Upper lobe of right lung (tissue), 1 donor: ENCODE measurements around the gene DRAM2. TPM values are rescaled to one million over a fixed set of nuclear protein-coding genes. Genes with fewer than 3 reads are reported as not detected.

ENCODE experiments used
- ATAC-seq: fragments of 200-7000 bp; cut with Tn5 transposase; one replicate; pipeline ENCODE4 v1.9.1; 2020; ENCODE audit warnings: mild to moderate bottlenecking, moderate library complexity
- DNase-seq: peaks from one replicate; pipeline ENCODE4 v3.0.0-alpha.2; 2020
- H3K27ac ChIP-seq: fragments of 200-600 bp; one replicate; pipeline ENCODE4 v1.8.0; 2022
- H3K27me3 ChIP-seq: fragments of 200-600 bp; one replicate; pipeline ENCODE4 v1.8.0; 2022; ENCODE audit warnings: mild to moderate bottlenecking
- H3K36me3 ChIP-seq: fragments of 200-600 bp; one replicate; pipeline ENCODE4 v1.8.0; 2022
- H3K4me1 ChIP-seq: fragments of 200-600 bp; one replicate; pipeline ENCODE4 v1.8.0; 2022
- H3K4me3 ChIP-seq: fragments of 200-600 bp; one replicate; pipeline ENCODE4 v1.8.0; 2022; ENCODE audit warnings: mild to moderate bottlenecking
- H3K9me3 ChIP-seq: fragments of 200-600 bp; one replicate; pipeline ENCODE4 v1.8.0; 2022
- CTCF ChIP-seq: fragments of 200-600 bp; IDR thresholded peaks from one replicate; pipeline ENCODE4 v1.8.0; 2022; ENCODE audit warnings: antibody characterized with exemption
- intact Hi-C: fragments of 100-400 bp; cut with DNase I; formaldehyde crosslinking; loops from one replicate; pipeline ENCODE4 v1.11.0; 2022
- total RNA-seq: library from RNA; stranded (reverse); fragmentation: NEBNext Ultra II Directional; extraction: Animal tissue kit (Norgen Biotek cat#: 25700); gene quantifications from one replicate; pipeline ENCODE4 v1.2.1, GENCODE V29; 2021
- donor health status: DM: no; HTN: yes; CAD: no; lungs with severe emphysema.

Gene DRAM2
- total RNA-seq, 1 donor from 2014 or later: 50.8 TPM

GRCh38 chr1:111162488-111162880, 22.6 kb upstream of the DRAM2 start:
- Histone ChIP-seq H3K36me3 (peaks cover 53% of the 10 kb centered on the region), H3K27me3 (no peaks in the 10 kb centered on the region), H3K9me3 (no peaks in the 10 kb centered on the region), H3K4me1 (no peaks in the 10 kb centered on the region), H3K27ac (no peak overlapping the region), H3K4me3 (no peak overlapping the region)
- intact Hi-C loops: no loop called here
- no peak for ATAC-seq
- DNase-seq: no peak
- TF ChIP-seq CTCF: no peak

GRCh38 chr1:111161843-111162487, 22.1 kb upstream of the DRAM2 start:
- Histone ChIP-seq H3K4me3 (no peak overlapping the region), H3K27me3 (no peaks in the 10 kb centered on the region), H3K36me3 (peaks cover 47% of the 10 kb centered on the region), H3K27ac (no peak overlapping the region), H3K9me3 (no peaks in the 10 kb centered on the region), H3K4me1 (no peaks in the 10 kb centered on the region)
- no peak for TF ChIP-seq CTCF
- intact Hi-C loops: no loop called here
- ATAC-seq (no peak), DNase-seq (no peak)

DNA sequence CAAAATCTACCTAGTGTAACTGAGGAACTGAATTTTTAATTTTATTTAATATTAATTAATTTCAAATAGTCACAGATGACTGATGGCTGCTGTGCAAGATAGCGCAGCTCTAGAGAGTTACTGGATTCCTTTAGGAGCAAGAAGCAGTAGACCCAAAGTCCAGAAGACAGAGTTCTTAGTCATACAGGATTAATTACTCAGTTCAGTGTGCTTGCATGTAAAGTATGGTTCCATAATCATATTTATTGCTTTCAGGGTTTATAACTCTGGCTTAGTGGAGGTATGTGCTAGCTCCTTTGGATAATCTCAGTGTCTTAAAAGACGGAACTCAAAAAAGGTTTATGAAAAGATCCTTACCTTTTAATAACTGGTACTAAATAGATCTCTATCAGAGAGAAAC, 17.5 kb upstream of the DRAM2 start:
- ATAC-seq: no peak
- H3K36me3 ChIP-seq: peaks cover 62% of the 10 kb centered on the region
- no peaks in the 10 kb centered on the region for H3K4me1 ChIP-seq
- no peaks in the 10 kb centered on the region for H3K27me3 ChIP-seq
- no peak overlapping the region for H3K27ac ChIP-seq
- H3K9me3 ChIP-seq: no peaks in the 10 kb centered on the region
- intact Hi-C loops: no loop called here
- no peak for TF ChIP-seq CTCF
- H3K4me3 ChIP-seq: no peak overlapping the region
- no peak for DNase-seq

- Histone ChIP-seq H3K4me3 (no peak overlapping the region), H3K4me1 (no peaks in the 10 kb centered on the region), H3K27ac (no peak overlapping the region), H3K9me3 (no peaks in the 10 kb centered on the region), H3K36me3 (peaks cover 60% of the 10 kb centered on the region), H3K27me3 (no peaks in the 10 kb centered on the region)
- TF ChIP-seq CTCF: no peak
- ATAC-seq (no peak), DNase-seq (no peak)
- intact Hi-C loops: no loop called here
Observed at GRCh38 chr1:111154021-111154999, 14.4 kb upstream of the DRAM2 start.

GRCh38 chr1:111151838-111152237, 11.9 kb upstream of the DRAM2 start:
- Histone ChIP-seq H3K4me1 (peaks cover 6% of the 10 kb centered on the region), H3K9me3 (no peaks in the 10 kb centered on the region), H3K27me3 (no peaks in the 10 kb centered on the region), H3K27ac (no peak overlapping the region), H3K36me3 (peaks cover 75% of the 10 kb centered on the region), H3K4me3 (no peak overlapping the region)
- TF ChIP-seq CTCF: no peak
- DNase-seq: no peak
- intact Hi-C loops: no loop called here
- ATAC-seq: no peak
